ENCODE measurements around the gene RXRB.

DNA sequence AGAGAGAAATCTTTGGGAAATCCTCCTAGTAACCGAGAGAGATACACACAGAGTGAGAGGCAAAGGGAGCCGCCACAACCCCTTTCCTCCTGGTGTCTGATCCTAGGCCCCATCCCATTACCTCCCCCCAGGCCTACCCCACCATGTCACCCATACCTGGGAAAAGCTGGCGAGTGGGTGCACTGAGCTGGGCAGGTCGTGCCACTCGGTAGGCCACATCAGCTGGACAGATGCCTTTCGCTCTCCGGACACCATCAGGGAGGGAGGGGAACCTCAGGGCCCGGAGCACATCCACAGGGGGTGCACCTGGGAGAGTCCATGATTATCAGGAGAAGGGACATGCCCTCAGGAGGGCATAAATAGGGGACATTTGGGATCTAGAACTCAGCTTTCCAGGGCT lies 11.3 kb downstream of the RXRB start:
- no peak for TF ChIP-seq POLR2A (IDR thresholded peaks at IDR 0.05; ENCODE audit: low read depth, low read length)
- no peak for TF ChIP-seq TAF1 (IDR thresholded peaks at IDR 0.05; ENCODE audit: low read depth, low read length)
- TF ChIP-seq PAX5 (IDR thresholded peaks at IDR 0.05; ENCODE audit: insufficient read depth, low read length, severe bottlenecking): no peak
- TF ChIP-seq POLR2AphosphoS5 (IDR thresholded peaks at IDR 0.05; ENCODE audit: low read depth, low read length): no peak
